NT2/D1 (cell line): ENCODE measurements around the gene SRBD1.

Source experiments
- DNase-seq: peaks from one replicate; pipeline ENCODE4 v3.0.0-alpha.2; 2011; ENCODE audit warnings: low read depth, low spot score
- H3K27me3 ChIP-seq: 2 replicates; pipeline ENCODE4 v1.6.0; 2011; ENCODE audit warnings: mild to moderate bottlenecking; ENCODE audit not compliant: insufficient read length, insufficient read depth
- H3K36me3 ChIP-seq: 2 replicates; pipeline ENCODE4 v1.6.1; 2011; ENCODE audit warnings: mild to moderate bottlenecking, low read length, mixed read lengths; ENCODE audit not compliant: insufficient read depth, insufficient read length
- H3K4me1 ChIP-seq: 2 replicates; pipeline ENCODE4 v1.5.1; 2011; ENCODE audit not compliant: insufficient read depth, insufficient read length
- H3K4me3 ChIP-seq: 2 replicates; pipeline ENCODE4 v1.5.1; 2011; ENCODE audit warnings: low read depth; ENCODE audit not compliant: insufficient read length
- H3K9ac ChIP-seq: 2 replicates; pipeline ENCODE4 v1.6.0; 2011; ENCODE audit warnings: low read depth; ENCODE audit not compliant: insufficient read length
- H3K9me3 ChIP-seq: 2 replicates; pipeline ENCODE4 v1.5.1; 2011; ENCODE audit warnings: mild to moderate bottlenecking, low read length; ENCODE audit not compliant: insufficient read depth
- SUZ12 ChIP-seq: IDR thresholded peaks from 2 replicates; pipeline ENCODE4 v1.6.1; 2011; ENCODE audit not compliant: insufficient read length, insufficient read depth; ENCODE audit errors: extremely low read depth
- YY1 ChIP-seq: IDR thresholded peaks from 2 replicates; pipeline ENCODE4 v1.6.1; 2011; ENCODE audit not compliant: insufficient read length, insufficient read depth
- ZNF274 ChIP-seq: IDR thresholded peaks from 2 replicates; pipeline ENCODE4 v1.6.1; 2011; ENCODE audit warnings: mild to moderate bottlenecking, low read depth, low read length

The SRBD1 gene

GRCh38 chr2:45649858-45650811, 39.1 kb upstream of the SRBD1 start:
- no peak for DNase-seq
- Histone ChIP-seq H3K4me3 (peak overlapping the region; percentile 59), H3K9me3 (no peaks in the 10 kb centered on the region), H3K27me3 (peaks cover 60% of the 10 kb centered on the region), H3K9ac (peak overlapping the region; percentile 50), H3K4me1 (peaks cover 3% of the 10 kb centered on the region), H3K36me3 (no peaks in the 10 kb centered on the region)
- TF ChIP-seq ZNF274: no peak
- no peak for TF ChIP-seq SUZ12
- TF ChIP-seq YY1: no peak

GRCh38 chr2:45649462-45649857, 38.4 kb upstream of the SRBD1 start:
- peaks cover 54% of the 10 kb centered on the region for H3K27me3 ChIP-seq
- H3K9me3 ChIP-seq: no peaks in the 10 kb centered on the region
- no peaks in the 10 kb centered on the region for H3K36me3 ChIP-seq
- H3K4me3 ChIP-seq: peak overlapping the region; percentile 59
- TF ChIP-seq ZNF274: no peak
- no peak for TF ChIP-seq SUZ12
- TF ChIP-seq YY1: no peak
- H3K9ac ChIP-seq: peak overlapping the region; percentile 42
- no peak for DNase-seq
- H3K4me1 ChIP-seq: peaks cover 3% of the 10 kb centered on the region

- TF ChIP-seq SUZ12: no peak
- TF ChIP-seq ZNF274: no peak
- no peak for TF ChIP-seq YY1
- no peak overlapping the region for H3K9ac ChIP-seq
- H3K9me3 ChIP-seq: no peaks in the 10 kb centered on the region
Measured at GRCh38 chr2:45648636-45649035, 37.6 kb upstream of the SRBD1 start.

GRCh38 chr2:45647986-45648520, 37.0 kb upstream of the SRBD1 start:
- Histone ChIP-seq H3K36me3 (no peaks in the 10 kb centered on the region), H3K4me1 (peaks cover 4% of the 10 kb centered on the region), H3K9ac (no peak overlapping the region), H3K9me3 (no peaks in the 10 kb centered on the region), H3K4me3 (no peak overlapping the region), H3K27me3 (peaks cover 52% of the 10 kb centered on the region)
- TF ChIP-seq SUZ12: no peak
- no peak for DNase-seq

More at GRCh38 chr2:45648636-45649035, 37.6 kb upstream of the SRBD1 start:
- Histone ChIP-seq H3K36me3 (no peaks in the 10 kb centered on the region), H3K27me3 (peaks cover 53% of the 10 kb centered on the region), H3K4me3 (no peak overlapping the region), H3K4me1 (peaks cover 3% of the 10 kb centered on the region)
- no peak for DNase-seq

- H3K9ac ChIP-seq: no peak overlapping the region
- no peaks in the 10 kb centered on the region for H3K9me3 ChIP-seq
- H3K4me3 ChIP-seq: no peak overlapping the region
- no peak for DNase-seq
- H3K4me1 ChIP-seq: peaks cover 6% of the 10 kb centered on the region
- H3K27me3 ChIP-seq: peaks cover 52% of the 10 kb centered on the region
- TF ChIP-seq YY1: no peak
- no peak for TF ChIP-seq SUZ12
- no peak for TF ChIP-seq ZNF274
- H3K36me3 ChIP-seq: no peaks in the 10 kb centered on the region
Measured at GRCh38 chr2:45647356-45647755, 36.3 kb upstream of the SRBD1 start.

- peaks cover 48% of the 10 kb centered on the region for H3K27me3 ChIP-seq
- no peak for TF ChIP-seq SUZ12
- no peak for TF ChIP-seq ZNF274
- no peak for TF ChIP-seq YY1
- H3K9me3 ChIP-seq: no peaks in the 10 kb centered on the region
- no peak overlapping the region for H3K9ac ChIP-seq
- H3K4me3 ChIP-seq: no peak overlapping the region
- no peaks in the 10 kb centered on the region for H3K36me3 ChIP-seq
- DNase-seq: no peak
- peaks cover 4% of the 10 kb centered on the region for H3K4me1 ChIP-seq
Measured at GRCh38 chr2:45646289-45646688, 35.2 kb upstream of the SRBD1 start.
